Tibial nerve (tissue), 4 donors: ENCODE results near the gene ZNF185. TPM values are rescaled to one million over a fixed set of nuclear protein-coding genes. Genes with fewer than 3 reads are reported as not detected.
A peak's percentile ranks its signal among the peaks of the same experiment; 100 is the strongest.

Experiments
- DNase-seq, 2 donors: peaks; one replicate each; pipeline ENCODE4 v3.0.0-alpha.2; 2019; ENCODE audit warnings: low spot score in 2 of 2
- H3K27ac ChIP-seq, 4 donors: fragments of 200-600 bp; sonication (generic) in 3 of 4; one replicate each; pipeline ENCODE4 v1.5.1; 2017 to 2019; ENCODE audit warnings: mild to moderate bottlenecking in 1 of 4
- H3K27me3 ChIP-seq, 2 donors: fragments of 200-600 bp; sonication (generic) in 1 of 2; one replicate each; pipeline versions ENCODE4 v1.5.1 to v1.6.0; 2017 to 2019
- H3K36me3 ChIP-seq, 3 donors: fragments of 200-600 bp; sonication (generic); one replicate each; pipeline ENCODE4 v1.5.1; 2018 to 2019
- H3K4me1 ChIP-seq, 4 donors: fragments of 200-600 bp; sonication (generic) in 3 of 4; one replicate each; pipeline ENCODE4 v1.5.1; 2017 to 2019
- H3K4me3 ChIP-seq, 4 donors: fragments of 200-600 bp; sonication (generic) in 3 of 4; one replicate each; pipeline ENCODE4 v1.5.1; 2017 to 2019; ENCODE audit warnings: mild to moderate bottlenecking in 1 of 4, moderate library complexity in 1 of 4
- H3K9me3 ChIP-seq, 4 donors: fragments of 200-600 bp; sonication (generic) in 3 of 4; one replicate each; pipeline ENCODE4 v1.5.1; 2017 to 2019
- CTCF ChIP-seq, 5 experiments: fragments of 200-600 bp in 3 of 5; fragments of 450-650 bp in 2 of 5; sonication (generic) in 3 of 5; IDR thresholded peaks; one replicate each; pipeline ENCODE4 v1.5.1; 2016 to 2019; ENCODE audit warnings: antibody characterized with exemption in 5 of 5, mild to moderate bottlenecking in 3 of 5, moderate library complexity in 2 of 5
- EP300 ChIP-seq, 2 donors: sonication (generic); formaldehyde crosslinking; IDR thresholded peaks; one replicate each; pipeline ENCODE4 v1.6.1; 2017; ENCODE audit warnings: antibody characterized with exemption in 2 of 2, mild to moderate bottlenecking in 1 of 2
- POLR2A ChIP-seq, 2 donors: fragments of 450-650 bp; IDR thresholded peaks; one replicate each; pipeline ENCODE4 v1.6.1; 2017; ENCODE audit warnings: antibody characterized with exemption in 2 of 2, mild to moderate bottlenecking in 2 of 2, moderate library complexity in 2 of 2
- WGBS, 2 donors: methylation state at CpG; one replicate each; pipeline ENCODE4 v1.1.5; 2018; 5-methylcytosine and 5-hydroxymethylcytosine counted together
- total RNA-seq, 4 donors: library from RNA; depleted of rRNA; stranded (reverse); fragments of >200 nt; gene quantifications; one replicate each; pipeline ENCODE4 v1.1.0, GENCODE V29; 2016

ZNF185 gene
- total RNA-seq, 4 donors from 2014 or later, result 17.1 to 55.1 (median 28.6) TPM

GRCh38 chrX:152926923-152927322, 29.1 kb downstream of the ZNF185 start:
- Histone ChIP-seq H3K9me3 (no peaks in the 10 kb centered on the region), H3K27ac (peak overlapping the region in 2 of 4 donors; percentile 70 to 79), H3K4me3 (no peak overlapping the region), H3K36me3 (no peaks in the 10 kb centered on the region), H3K4me1 (peaks cover 0 to 6% (median 0%) of the 10 kb centered on the region in 4 donors), H3K27me3 (no peaks in the 10 kb centered on the region)
- 70 to 75% methylated on average over 11 of the region's 11 CpGs for WGBS, 2 donors
- no peak for DNase-seq
- no peak for TF ChIP-seq POLR2A (IDR thresholded peaks at IDR 0.05)

- Histone ChIP-seq H3K27me3 (no peaks in the 10 kb centered on the region), H3K4me3 (no peak overlapping the region), H3K9me3 (no peaks in the 10 kb centered on the region), H3K4me1 (peaks cover 0 to 6% (median 0%) of the 10 kb centered on the region in 4 donors), H3K36me3 (no peaks in the 10 kb centered on the region), H3K27ac (peak overlapping the region in 3 of 4 donors; percentile 22 to 79 (median 70))
- DNase-seq, result no peak
- 71 to 76% methylated on average over 12 to 17 of the region's 18 CpGs for WGBS, 2 donors
- TF ChIP-seq EP300 (IDR thresholded peaks at IDR 0.05) (no peak), CTCF (IDR thresholded peaks at IDR 0.05) (no peak), POLR2A (IDR thresholded peaks at IDR 0.05) (no peak)
Measured at GRCh38 chrX:152927858-152928760, 30.2 kb downstream of the ZNF185 start.

GRCh38 chrX:152928761-152929400, 31.0 kb downstream of the ZNF185 start:
- no peaks in the 10 kb centered on the region for H3K9me3 ChIP-seq
- peak overlapping the region in 2 of 4 donors; percentile 70 to 79 for H3K27ac ChIP-seq
- no peak for DNase-seq
- H3K4me3 ChIP-seq, result no peak overlapping the region
- 57 to 71% methylated on average over 4 to 10 of the region's 10 CpGs for WGBS, 2 donors
- peaks cover 0 to 6% (median 0%) of the 10 kb centered on the region in 4 donors for H3K4me1 ChIP-seq
- no peaks in the 10 kb centered on the region for H3K36me3 ChIP-seq
- H3K27me3 ChIP-seq, result no peaks in the 10 kb centered on the region
- no peak for TF ChIP-seq CTCF (IDR thresholded peaks at IDR 0.05)
- TF ChIP-seq EP300 (IDR thresholded peaks at IDR 0.05), result no peak
- no peak for TF ChIP-seq POLR2A (IDR thresholded peaks at IDR 0.05)

GRCh38 chrX:152929898-152930297, 32.0 kb downstream of the ZNF185 start:
- H3K9me3 ChIP-seq, result no peaks in the 10 kb centered on the region
- H3K27ac ChIP-seq, result no peak overlapping the region
- no peak for DNase-seq
- WGBS, 2 donors, result 49 to 67% methylated on average over 4 of the region's 4 CpGs
- no peaks in the 10 kb centered on the region for H3K36me3 ChIP-seq
- peaks cover 0 to 6% (median 0%) of the 10 kb centered on the region in 4 donors for H3K4me1 ChIP-seq
- no peak overlapping the region for H3K4me3 ChIP-seq
- no peak for TF ChIP-seq POLR2A (IDR thresholded peaks at IDR 0.05)
- TF ChIP-seq CTCF (IDR thresholded peaks at IDR 0.05), result no peak
- TF ChIP-seq EP300 (IDR thresholded peaks at IDR 0.05), result no peak
- H3K27me3 ChIP-seq, result no peaks in the 10 kb centered on the region

GRCh38 chrX:152930516-152930915, 32.6 kb downstream of the ZNF185 start:
- H3K4me3 ChIP-seq, result no peak overlapping the region
- no peaks in the 10 kb centered on the region for H3K27me3 ChIP-seq
- DNase-seq, result no peak
- 83 to 100% methylated on average over 3 to 4 of the region's 4 CpGs for WGBS, 2 donors
- peaks cover 0 to 6% (median 0%) of the 10 kb centered on the region in 4 donors for H3K4me1 ChIP-seq
- no peaks in the 10 kb centered on the region for H3K9me3 ChIP-seq
- H3K36me3 ChIP-seq, result no peaks in the 10 kb centered on the region
- TF ChIP-seq POLR2A (IDR thresholded peaks at IDR 0.05) (no peak), CTCF (IDR thresholded peaks at IDR 0.05) (no peak), EP300 (IDR thresholded peaks at IDR 0.05) (no peak)
- no peak overlapping the region for H3K27ac ChIP-seq
